Measurements from ENCODE around the gene ZC3H7B.

The ZC3H7B gene

DNA sequence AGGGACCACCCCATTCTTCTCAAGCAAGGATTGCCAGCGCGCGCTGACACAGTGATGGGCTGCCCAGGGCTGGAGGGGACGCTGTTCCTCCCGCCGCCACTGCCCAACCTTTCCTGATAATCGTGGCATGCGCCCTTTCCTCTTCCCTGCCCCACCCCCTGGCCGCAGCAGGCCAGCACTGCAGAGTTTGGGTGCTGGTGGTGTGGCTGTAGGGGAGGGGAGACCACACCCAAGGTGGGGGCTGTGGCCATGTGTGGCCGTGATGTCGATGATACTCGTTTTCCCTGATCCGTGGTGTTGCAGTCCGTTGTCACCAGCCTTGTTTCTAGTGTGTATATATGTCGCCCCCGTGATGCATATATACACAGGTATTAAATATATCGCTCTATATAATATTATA, 57.6 kb downstream of the ZC3H7B start:
- DNase-seq = no peak

DNA sequence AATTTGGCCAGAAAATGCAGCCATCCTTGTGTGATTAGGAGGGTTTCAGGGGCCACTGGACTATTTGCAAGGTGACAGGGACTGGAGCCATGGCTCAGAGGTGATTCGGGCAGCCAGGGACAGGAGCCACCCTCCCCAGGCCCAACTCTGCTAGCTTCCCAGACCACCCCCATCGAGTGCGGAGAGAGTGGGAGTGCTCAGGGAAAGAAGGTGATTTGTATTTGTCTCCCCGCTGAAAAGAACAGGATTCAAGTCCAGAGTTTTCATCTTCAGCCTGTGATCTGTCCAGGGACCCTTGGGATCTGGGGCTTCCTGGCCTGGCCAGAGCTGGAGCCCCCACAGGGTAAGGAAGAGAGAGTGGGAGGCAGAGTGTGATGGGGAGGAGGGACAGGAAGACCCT, 58.1 kb downstream of the ZC3H7B start:
- DNase-seq = no peak

DNA sequence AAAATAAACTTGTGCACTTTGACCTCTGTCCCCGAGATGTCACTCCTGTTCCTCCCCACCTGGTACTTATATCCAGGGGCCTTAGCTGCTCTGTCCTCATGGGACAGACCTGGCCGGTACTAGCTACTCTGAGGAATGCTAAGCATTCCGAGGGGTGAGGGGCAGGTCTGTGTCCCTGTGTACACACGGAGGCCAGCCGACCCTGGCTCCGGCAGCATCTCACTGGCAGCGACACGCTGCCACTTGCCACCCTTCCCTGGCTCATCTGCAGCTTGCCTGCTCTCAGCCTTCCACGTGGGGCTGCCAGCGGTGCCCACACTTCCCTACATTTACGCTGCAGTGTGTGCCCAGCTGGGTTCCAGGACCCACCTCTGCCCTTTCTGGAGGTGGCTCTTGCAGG, 58.8 kb downstream of the ZC3H7B start:
- no peak for DNase-seq

GRCh38 chr22:41361716-41362310, 60.5 kb downstream of the ZC3H7B start:
- DNase-seq = no peak

- no peak for DNase-seq
Observed at GRCh38 chr22:41362615-41363014, 61.3 kb downstream of the ZC3H7B start.

DNA sequence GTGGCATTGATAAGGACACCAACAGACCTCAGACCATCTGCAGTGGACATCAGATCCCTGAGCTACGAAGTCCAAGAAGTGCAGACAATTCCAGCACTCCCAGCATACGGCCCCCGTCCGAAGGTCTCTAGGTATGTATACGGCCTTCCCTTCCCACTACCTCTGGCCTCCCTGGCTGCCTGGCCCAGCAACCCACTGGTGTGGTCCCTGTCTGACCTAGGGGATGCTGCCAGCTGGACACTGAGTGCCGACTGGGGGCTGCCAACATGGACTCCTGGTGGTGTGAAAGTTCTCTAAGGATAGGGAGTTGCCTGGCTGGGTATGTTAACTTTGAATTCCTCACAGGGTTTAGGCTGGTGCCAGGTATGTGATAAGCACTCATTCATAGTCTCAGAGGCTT, 62.9 kb downstream of the ZC3H7B start:
- DNase-seq = no peak

DNA sequence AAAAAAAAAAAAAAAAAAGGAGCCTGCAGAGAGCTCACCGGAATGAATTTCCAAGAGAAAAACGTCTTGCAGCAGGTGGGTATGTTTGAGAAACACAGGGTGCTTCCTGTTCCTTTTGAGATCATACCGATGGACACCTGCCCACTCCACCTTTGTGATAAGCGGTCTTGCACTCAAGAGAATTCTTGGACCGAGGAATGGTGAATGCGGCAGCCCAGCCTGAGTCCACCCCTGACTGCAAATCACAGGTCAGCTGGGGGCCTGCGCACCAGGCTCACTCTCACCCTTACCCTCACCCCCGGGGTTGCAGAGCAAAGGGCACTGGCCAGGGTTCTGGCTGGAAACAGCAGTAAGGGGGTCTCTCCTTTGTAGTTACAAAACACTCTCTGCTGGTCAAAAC, 63.6 kb downstream of the ZC3H7B start:
- DNase-seq = no peak

- DNase-seq = no peak
Observed at GRCh38 chr22:41365425-41365824, 64.1 kb downstream of the ZC3H7B start.

GRCh38 chr22:41366323-41367029, 65.2 kb downstream of the ZC3H7B start:
- DNase-seq = no peak

DNA sequence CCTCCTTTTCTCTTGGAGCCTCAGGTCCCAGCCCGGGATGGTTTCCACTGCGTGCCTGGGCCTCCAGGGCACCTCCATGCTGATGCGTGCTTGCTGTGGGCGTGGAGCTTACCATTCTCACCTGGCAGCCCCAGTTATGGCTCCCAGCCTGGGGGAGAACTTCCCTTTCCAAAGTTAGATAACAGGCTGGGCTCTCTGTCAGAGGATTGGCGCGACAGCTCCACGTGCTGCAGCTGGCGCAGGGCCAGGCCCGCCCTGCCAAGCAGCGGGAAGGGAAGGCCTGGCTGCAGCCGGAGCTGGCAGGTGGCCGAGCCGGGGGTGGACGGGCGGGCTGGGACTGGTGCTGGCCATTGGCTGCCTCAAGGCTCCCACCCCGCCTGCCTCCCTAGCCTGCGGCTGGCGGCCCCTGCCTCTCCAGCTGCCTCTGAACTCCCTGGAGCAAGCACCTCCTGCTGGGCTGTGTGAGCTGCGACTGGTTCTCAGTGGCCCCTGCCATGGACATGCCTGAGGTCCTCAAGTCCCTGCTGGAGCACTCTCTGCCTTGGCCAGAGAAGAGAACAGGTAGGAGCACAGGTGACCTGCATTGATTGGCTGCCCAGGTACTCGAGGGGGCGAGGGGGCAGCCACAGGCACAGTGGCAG, 65.8 kb downstream of the ZC3H7B start:
- DNase-seq = peak; percentile 89

GRCh38 chr22:41367680-41368542, 66.6 kb downstream of the ZC3H7B start:
- no peak for DNase-seq

GRCh38 chr22:41368543-41369423, 67.5 kb downstream of the ZC3H7B start:
- no peak for DNase-seq

GRCh38 chr22:41369424-41369745, 68.1 kb downstream of the ZC3H7B start:
- no peak for DNase-seq

DNA sequence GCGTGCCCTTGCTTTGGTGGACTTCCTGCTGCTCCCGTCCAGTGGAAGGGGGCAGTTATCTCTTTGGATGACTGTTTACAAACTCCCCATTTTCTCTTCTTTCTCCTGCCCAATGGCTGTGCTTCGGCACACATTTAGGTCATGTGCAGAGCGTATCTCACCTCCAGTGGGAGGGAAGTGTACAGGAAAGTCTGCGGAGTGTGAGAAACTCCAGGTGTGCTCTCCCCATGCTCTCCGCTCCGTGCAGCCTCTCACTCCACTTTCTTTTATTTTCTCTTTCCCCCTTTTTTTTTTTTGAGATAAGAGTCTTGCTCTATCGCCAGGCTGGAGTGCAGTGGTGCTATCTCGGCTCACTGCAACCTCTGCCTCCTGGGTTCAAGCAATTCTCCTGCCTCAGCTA, 68.5 kb downstream of the ZC3H7B start:
- peak; percentile 42 for DNase-seq

DNA sequence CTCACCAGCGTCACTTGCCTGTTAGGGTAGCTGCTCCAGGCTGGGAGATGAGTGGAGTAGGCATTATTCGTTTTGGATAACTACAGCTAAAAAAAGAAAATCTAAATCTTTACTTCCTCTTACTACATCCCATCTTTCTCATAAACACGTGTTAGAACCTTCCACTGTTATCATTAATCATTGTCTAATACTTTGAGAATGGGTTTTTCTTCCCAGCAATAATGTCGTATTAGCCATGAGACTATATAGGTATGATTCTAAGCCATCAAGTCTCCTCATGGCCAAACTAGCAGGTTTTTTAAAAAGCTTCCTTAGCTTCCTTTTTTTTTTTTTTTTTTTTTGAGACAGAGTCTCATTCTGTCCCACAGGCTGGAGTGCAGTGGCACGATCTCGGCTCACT, 76.5 kb downstream of the ZC3H7B start:
- DNase-seq = no peak

GRCh38 chr22:41380993-41381328, 79.6 kb downstream of the ZC3H7B start:
- no peak for DNase-seq

DNA sequence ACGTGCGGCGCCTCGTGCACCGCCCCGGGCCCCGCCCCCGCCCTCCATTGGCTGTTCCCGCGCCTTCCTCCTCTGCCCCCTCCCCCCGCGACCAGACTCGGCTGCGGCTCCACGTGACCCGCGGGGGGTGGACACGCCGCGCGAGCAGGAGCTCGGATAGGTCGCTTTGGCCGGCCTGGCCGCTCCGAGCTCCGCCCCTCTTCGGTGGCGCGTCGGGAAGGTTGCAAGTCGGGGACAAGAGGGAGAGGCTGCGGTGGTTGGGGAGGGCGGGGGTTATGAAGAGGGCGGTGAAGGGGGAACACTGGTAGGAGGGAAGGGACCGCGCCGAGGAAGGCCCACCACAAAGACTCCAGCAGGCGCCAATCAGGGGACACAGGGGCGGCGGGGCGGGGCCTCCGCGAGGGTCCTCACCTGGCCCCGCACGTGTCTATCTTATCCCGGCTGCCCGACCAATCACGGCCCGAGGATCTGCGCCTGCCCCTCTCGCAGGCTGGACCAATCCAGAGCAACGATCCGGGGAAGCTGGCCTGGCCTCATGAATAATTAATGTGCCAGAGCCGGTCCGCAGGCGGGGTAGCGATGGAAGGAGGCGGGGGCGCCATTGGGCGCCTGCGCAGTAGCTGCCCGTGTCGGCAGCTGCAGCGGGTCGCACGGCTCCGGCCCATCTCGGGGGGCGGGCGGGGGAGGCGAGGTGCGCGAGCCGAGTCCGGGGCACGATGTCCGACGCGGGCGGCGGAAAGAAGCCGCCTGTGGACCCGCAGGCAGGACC, 80.2 kb downstream of the ZC3H7B start, which contains the start of gene TEF:
TSS of gene TEF (plus strand) at position 614 of the 769 bp plus-strand sequence. CDS start at position 717, 103 bp downstream.
- DNase-seq = peak; percentile 97

DNA sequence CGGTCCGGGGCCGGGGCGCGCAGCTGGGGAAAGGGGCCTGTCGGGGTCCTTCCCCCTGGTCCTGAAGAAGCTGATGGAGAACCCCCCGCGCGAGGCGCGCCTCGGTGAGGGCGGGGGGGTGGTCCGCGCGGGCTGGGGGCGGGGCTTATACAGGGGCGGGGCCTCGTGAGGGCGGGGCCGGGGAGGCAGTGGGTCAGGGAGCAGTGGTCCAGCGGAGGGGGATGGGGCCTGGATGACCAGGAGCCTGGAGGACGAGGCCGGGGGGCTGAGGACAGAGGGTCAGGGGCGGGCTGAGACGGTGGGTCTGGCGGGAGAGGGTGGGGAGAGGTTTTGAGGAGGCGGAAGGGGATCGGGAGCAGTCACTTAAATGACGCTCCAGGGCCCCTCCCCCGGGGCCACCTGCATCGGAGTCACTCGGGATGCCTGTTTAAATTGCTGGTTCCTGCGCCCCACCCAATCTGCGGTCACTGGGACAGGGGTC, 80.8 kb downstream of the ZC3H7B start:
- peak; percentile 24 for DNase-seq

GRCh38 chr22:41382610-41383009, 81.3 kb downstream of the ZC3H7B start:
- DNase-seq = no peak

DNA sequence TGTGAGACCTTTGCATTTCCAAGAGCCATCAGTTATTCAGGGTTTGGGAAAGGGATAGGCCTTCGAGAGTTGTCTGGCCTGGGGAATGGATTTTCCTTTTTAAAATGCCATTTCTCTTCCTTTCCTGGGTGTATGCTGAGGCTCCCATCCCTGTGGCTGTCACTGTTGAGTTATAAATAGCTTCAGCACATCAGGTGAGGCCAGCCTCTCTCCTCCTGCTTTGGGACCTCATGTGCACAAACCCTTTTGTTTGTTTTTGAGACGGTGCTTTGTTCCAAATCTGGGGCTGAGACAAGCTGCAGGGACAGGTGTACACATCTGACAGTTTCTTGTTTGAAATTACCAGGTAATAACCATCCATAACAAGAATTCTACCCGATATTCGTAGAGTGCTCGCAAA, 81.8 kb downstream of the ZC3H7B start:
- no peak for DNase-seq

- DNase-seq = no peak
Observed at GRCh38 chr22:41384128-41384527, 82.8 kb downstream of the ZC3H7B start.

GRCh38 chr22:41387341-41387740, 86.0 kb downstream of the ZC3H7B start:
- no peak for DNase-seq

Data from NCI-H345 (cell line).